PFSK-1 (cell line): Measurements from ENCODE around the gene PEMT.

ENCODE experiments used
- FOXP2 ChIP-seq: optimal IDR thresholded peaks from 2 replicates; pipeline ENCODE3; 2011; ENCODE audit warnings: borderline replicate concordance, control low read depth, inconsistent platforms; ENCODE audit not compliant: insufficient read depth; ENCODE audit errors: extremely low read length, extremely low read depth
- POLR2AphosphoS5 ChIP-seq: IDR thresholded peaks from 2 replicates; pipeline ENCODE4 v1.6.1; 2012; ENCODE audit warnings: low read depth, mild to moderate bottlenecking, control low read depth, low read length, moderate library complexity
- SIN3A ChIP-seq: IDR thresholded peaks from 2 replicates; pipeline ENCODE4 v1.6.1; 2012; ENCODE audit warnings: mild to moderate bottlenecking, low read length, moderate library complexity, borderline replicate concordance; ENCODE audit not compliant: insufficient read depth
- TAF1 ChIP-seq: IDR thresholded peaks from 2 replicates; pipeline ENCODE4 v1.6.1; 2012; ENCODE audit warnings: low read length, control low read depth, borderline replicate concordance; ENCODE audit not compliant: insufficient read depth
- TF ChIP-seq, protein P1 (sequence below), 2 experiments: IDR thresholded peaks; 2 replicates each; pipeline versions ENCODE4 v1.6.1 to v1.8.0; 2011 to 2012; ENCODE audit warnings: low read depth in 2 of 2, low read length in 2 of 2, control low read depth in 1 of 2, inconsistent platforms in 1 of 2, mild to moderate bottlenecking in 1 of 2, moderate library complexity in 1 of 2; ENCODE audit not compliant: insufficient read depth in 1 of 2

Gene PEMT

DNA sequence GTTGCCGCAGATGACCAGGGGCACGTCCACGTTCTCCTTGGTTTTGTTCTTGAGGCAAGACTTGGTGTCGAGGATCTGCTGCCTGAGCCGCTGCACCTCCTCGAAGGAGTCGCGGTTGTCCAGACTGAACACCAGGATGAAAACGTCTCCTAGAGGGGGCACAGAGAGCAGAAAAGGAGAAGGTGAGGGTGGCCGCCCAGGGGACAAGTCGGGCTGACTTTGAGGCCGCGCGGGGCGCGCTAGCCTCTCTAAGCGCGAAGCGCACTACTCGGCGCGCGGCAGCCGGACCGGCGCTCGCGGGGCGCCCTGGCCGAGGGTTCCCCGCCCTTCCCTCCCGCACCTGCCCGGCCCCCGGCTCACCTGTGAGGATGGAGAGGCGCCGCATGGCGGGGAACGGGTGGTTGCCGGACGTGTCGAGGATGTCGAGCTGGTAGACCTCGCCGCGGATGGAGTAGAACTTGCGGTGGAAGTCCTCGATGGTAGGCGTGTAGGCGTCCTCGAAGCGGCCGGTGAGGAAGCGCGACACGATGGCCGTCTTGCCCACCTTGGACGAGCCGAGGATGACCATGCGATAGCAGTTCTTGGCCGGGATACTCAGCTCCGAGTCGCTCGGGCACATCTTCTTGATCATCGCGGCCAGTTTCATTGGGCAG is 95.8 kb downstream of the PEMT start:
- TF ChIP-seq FOXP2 (no peak), TAF1 (no peak), POLR2AphosphoS5 (no peak), SIN3A (no peak)
- TF ChIP-seq, protein P1, sequence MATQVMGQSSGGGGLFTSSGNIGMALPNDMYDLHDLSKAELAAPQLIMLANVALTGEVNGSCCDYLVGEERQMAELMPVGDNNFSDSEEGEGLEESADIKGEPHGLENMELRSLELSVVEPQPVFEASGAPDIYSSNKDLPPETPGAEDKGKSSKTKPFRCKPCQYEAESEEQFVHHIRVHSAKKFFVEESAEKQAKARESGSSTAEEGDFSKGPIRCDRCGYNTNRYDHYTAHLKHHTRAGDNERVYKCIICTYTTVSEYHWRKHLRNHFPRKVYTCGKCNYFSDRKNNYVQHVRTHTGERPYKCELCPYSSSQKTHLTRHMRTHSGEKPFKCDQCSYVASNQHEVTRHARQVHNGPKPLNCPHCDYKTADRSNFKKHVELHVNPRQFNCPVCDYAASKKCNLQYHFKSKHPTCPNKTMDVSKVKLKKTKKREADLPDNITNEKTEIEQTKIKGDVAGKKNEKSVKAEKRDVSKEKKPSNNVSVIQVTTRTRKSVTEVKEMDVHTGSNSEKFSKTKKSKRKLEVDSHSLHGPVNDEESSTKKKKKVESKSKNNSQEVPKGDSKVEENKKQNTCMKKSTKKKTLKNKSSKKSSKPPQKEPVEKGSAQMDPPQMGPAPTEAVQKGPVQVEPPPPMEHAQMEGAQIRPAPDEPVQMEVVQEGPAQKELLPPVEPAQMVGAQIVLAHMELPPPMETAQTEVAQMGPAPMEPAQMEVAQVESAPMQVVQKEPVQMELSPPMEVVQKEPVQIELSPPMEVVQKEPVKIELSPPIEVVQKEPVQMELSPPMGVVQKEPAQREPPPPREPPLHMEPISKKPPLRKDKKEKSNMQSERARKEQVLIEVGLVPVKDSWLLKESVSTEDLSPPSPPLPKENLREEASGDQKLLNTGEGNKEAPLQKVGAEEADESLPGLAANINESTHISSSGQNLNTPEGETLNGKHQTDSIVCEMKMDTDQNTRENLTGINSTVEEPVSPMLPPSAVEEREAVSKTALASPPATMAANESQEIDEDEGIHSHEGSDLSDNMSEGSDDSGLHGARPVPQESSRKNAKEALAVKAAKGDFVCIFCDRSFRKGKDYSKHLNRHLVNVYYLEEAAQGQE (IDR thresholded peaks at IDR 0.05; ENCODE audit: insufficient read depth in 1 of 2, low read depth in 2 of 2, low read length in 2 of 2) = no peak

DNA sequence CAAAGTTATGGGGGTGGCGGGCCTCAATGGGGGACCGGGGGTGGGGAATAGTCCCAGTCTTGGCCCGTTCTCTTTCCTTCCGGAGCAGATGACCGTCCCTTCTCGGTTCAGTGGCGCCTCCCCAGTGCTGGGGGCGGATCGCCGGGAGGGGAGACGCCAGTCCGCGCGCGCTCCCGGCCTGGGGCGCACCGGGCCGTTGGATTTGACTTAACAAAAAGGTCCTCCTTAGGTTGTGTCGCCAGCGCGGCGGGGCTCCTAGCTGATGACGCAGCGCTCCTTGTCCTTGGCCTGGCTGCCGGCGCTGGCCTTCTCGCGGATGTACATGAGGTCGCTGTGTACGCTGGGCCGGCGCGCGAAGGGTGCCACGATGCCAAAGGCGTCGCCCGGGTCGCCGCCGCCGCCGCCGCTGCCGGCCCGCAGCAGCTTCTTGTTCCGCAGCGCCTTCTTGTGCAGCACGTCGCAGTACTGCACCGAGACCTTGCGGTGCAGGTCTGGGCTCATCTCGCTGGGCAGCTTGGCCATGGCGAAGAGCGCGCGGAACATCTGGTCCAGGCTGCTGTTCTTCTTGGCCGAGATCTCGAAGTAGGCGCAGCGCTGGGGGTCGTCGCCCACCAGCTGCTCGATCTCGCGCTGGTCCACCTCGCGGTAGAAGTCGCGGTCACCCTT is 96.5 kb downstream of the PEMT start:
- no peak for TF ChIP-seq TAF1
- no peak for TF ChIP-seq SIN3A
- TF ChIP-seq, protein P1 (IDR thresholded peaks at IDR 0.05; ENCODE audit: insufficient read depth in 1 of 2, low read depth in 2 of 2, low read length in 2 of 2) = no peak
- TF ChIP-seq POLR2AphosphoS5 = no peak
- TF ChIP-seq FOXP2 = no peak

DNA sequence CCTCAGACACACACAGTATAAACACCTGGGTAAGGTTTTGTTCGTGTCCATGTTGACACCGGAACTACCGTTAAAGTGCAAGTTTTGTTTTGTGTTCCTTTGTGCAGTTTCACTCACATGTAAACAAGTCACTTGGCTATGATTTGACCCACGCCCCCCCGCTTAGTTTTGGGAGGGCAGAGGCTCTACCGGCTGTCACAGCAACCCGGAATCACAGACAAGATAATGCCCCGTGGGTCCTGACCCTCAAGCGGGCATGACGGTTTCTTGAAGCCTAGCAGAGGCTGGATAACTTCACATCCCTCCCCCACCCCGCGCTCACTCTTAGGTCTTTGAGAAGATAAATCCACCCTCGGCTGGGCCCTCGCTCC is 97.0 kb downstream of the PEMT start:
- TF ChIP-seq SIN3A (no peak), TAF1 (no peak), POLR2AphosphoS5 (no peak), FOXP2 (no peak)
- TF ChIP-seq, protein P1 (IDR thresholded peaks at IDR 0.05; ENCODE audit: insufficient read depth in 1 of 2, low read depth in 2 of 2, low read length in 2 of 2) = no peak

DNA sequence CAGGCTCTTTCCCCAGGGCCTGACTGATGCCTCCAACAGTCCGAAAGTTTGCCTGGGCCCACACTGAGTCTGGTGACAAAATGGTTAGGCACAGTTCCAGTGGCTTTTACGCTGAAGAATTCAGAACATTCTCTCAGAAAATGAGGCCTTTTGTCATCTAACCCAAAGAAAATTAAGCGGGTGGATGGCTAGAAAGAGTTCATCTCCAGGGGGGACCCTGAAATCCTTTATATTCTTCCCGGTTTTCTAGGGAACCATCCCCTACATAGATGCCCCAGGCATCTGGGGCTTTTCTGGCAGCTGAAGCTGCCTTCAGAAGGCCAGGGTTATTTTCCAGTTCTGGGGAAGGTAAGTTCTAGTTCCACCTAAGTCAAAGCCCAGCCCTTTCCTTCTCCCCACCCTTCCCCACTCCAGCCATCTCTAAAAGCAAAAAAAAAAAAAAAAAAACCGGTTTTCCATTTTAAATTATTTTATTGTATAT is 97.5 kb downstream of the PEMT start:
- TF ChIP-seq FOXP2 (no peak), TAF1 (no peak), POLR2AphosphoS5 (no peak), SIN3A (no peak)
- TF ChIP-seq, protein P1 (IDR thresholded peaks at IDR 0.05; ENCODE audit: insufficient read depth in 1 of 2, low read depth in 2 of 2, low read length in 2 of 2) = no peak
